ENCODE measurements around the gene MMP17.
A peak's percentile ranks its signal among the peaks of the same experiment; 100 is the strongest.

The MMP17 gene

DNA sequence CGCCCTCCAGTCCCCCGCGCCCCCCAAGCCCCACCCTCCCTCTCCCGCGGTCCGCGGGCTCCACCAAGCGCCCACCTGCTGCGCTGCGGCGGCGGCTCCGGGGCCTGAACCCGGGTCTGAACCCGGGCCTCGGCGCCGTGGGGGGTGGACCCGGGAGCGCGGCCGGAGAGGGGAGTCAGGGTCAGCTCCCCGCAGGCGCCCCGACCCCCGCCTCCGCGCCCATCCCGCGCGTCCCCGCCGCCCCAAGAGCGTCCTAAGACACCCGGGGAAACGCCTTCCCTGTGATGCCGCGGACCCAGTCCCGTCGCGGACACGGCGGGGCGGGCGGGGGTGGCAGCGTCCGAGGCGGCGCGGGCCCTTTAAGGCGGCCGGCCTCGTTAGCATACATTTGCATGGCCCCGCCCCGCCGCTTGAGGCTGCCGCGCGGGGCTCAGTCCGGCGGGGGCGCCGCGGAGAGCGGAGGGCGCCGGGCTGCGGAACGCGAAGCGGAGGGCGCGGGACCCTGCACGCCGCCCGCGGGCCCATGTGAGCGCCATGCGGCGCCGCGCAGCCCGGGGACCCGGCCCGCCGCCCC lies at the start of gene MMP17:
TSS of gene MMP17 (plus strand) at position 433 of the 574 bp plus-strand sequence. CDS start at position 535, 102 bp downstream.
- no peaks in the 10 kb centered on the region for H3K36me3 Mint-ChIP-seq (ENCODE audit: low read depth)
- peaks cover 44% of the 10 kb centered on the region for H3K27me3 Mint-ChIP-seq

DNA sequence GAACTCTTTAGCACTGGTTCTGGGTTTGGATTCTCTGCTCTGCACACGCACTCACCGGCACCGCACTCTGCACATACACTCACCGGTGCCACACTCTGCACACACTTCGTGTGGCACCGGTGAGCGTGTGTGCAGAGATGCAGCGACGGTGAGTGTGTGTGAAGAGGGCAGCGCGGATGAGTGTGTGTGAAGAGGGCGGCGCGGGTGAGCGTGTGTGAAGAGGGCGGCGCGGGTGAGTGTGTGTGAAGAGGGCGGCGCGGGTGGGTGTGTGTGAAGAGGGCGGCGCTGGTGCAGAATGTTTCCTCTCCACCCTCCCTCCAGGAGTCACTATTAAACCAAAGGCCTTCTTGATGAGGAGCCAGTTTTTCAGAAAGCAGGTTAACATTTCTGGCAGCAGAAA lies 49.2 kb upstream of the MMP17 start:
- DNase-seq (no peak), ATAC-seq (no peak)
- Mint-ChIP-seq H3K27me3 (no peaks in the 10 kb centered on the region), H3K9me3 (no peaks in the 10 kb centered on the region), H3K4me3 (no peak overlapping the region), H3K4me1 (peaks cover 22% of the 10 kb centered on the region), H3K36me3 (ENCODE audit: low read depth) (peaks cover 41% of the 10 kb centered on the region), H3K27ac (no peak overlapping the region)

More for the DNA sequence above, at the start of gene MMP17:
- Mint-ChIP-seq H3K27ac (no peak within 1 kb of the TSS), H3K9me3 (no peaks in the 10 kb centered on the region), H3K4me3 (peak within 1 kb of the TSS; percentile 61), H3K4me1 (peaks cover 14% of the 10 kb centered on the region)
- ATAC-seq (peak; percentile 48), DNase-seq (peak; percentile 56)

DNA sequence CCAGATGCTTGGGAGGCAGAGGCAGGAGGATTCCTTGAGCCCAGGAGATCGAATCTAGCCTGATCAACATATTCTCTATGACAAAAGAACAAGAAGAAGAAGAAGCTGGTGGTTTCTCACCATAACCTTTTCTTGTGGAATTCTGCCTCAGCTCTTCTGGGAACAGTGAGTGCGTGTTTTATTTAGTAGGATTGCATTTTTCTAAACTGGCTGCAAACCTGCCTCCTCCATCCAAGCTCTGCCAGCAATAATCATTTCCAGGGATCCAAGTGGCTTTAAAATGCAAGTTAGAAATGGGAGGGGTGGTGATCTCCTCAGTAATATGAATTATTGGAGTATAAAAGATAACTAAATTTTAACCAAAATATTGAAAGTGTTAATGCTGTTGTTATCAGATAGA lies 46.1 kb upstream of the MMP17 start:
- no peaks in the 10 kb centered on the region for H3K9me3 Mint-ChIP-seq
- ATAC-seq (no peak), DNase-seq (no peak)
- H3K27ac Mint-ChIP-seq, result no peak overlapping the region
- peaks cover 35% of the 10 kb centered on the region for H3K36me3 Mint-ChIP-seq (ENCODE audit: low read depth)
- no peaks in the 10 kb centered on the region for H3K27me3 Mint-ChIP-seq
- H3K4me3 Mint-ChIP-seq, result no peak overlapping the region
- peaks cover 10% of the 10 kb centered on the region for H3K4me1 Mint-ChIP-seq

DNA sequence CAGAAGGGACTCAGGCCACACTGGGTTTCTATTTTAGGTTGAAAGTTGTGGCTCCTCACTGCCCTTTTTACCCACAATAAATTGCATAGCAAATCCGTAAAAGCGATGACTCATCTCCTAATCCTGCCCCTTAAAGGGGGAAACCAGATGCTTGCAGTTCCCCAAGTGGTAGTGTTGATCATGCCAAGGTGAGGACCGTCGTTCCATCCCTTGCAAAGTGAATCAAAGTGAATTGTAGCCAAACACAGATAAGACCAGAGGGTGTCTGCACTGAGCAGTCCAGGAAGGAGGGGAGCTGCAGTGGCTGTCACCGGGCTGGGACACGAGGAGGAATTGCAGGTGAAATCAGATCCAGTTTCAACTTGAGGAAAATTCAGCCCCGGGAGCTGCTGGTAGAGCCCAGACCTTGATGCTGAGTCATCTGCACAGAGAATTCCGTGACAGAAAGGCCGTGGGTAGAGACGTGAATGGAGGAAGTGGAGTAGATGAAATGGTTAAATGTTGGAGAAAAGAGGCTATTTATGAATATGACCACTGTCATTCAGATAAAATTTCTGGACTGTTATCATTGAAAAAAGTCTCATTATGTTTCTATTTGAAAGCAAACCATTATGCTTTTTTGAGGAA lies 44.2 kb upstream of the MMP17 start:
- H3K27ac Mint-ChIP-seq, result peak overlapping the region; percentile 20
- no peak overlapping the region for H3K4me3 Mint-ChIP-seq
- H3K4me1 Mint-ChIP-seq, result peaks cover 10% of the 10 kb centered on the region
- ATAC-seq (peak; percentile 15), DNase-seq (no peak)
- H3K36me3 Mint-ChIP-seq (ENCODE audit: low read depth), result peaks cover 32% of the 10 kb centered on the region
- no peaks in the 10 kb centered on the region for H3K27me3 Mint-ChIP-seq
- H3K9me3 Mint-ChIP-seq, result no peaks in the 10 kb centered on the region

DNA sequence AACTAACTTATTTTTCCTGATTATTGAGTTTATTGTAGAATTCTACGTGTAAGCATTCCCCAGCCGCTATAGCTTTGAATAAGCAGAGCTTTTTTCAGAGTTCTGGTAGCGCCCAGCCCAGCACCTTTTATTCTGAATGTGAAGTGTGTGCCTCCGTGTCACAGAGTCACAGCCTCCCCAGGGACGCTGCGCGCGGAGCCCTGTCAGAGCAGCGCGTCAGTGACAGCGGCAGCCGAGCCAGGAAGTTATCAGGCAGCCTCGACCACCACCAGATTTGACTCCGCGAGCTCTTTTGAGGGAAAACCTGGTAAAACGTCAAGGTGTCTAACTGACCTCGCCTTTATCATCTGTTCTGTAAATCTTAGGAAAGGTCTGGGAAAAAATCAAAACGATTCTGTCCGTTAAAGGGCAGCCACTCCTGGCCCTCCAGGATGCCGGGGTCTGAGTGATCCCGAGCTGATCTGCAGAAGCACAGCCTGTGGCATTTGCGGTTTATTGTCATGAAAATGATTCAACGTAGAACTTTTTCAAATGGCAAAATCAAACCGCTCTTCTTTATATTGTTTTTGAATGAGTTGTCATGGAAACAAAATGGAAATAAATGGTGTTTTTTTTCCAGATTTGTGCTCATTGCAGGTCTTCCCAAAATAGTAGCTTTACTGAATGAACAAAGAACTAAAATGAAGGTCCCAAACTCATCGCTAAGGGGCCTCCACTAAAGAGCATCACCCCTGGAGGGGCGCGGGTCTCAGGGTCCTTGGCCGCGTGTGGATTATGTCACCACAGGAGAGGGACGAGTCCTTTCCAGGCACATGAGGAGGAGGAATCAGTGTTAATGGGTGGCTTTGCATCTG lies 43.1 kb upstream of the MMP17 start:
- no peak overlapping the region for H3K27ac Mint-ChIP-seq
- H3K4me3 Mint-ChIP-seq, result no peak overlapping the region

DNA sequence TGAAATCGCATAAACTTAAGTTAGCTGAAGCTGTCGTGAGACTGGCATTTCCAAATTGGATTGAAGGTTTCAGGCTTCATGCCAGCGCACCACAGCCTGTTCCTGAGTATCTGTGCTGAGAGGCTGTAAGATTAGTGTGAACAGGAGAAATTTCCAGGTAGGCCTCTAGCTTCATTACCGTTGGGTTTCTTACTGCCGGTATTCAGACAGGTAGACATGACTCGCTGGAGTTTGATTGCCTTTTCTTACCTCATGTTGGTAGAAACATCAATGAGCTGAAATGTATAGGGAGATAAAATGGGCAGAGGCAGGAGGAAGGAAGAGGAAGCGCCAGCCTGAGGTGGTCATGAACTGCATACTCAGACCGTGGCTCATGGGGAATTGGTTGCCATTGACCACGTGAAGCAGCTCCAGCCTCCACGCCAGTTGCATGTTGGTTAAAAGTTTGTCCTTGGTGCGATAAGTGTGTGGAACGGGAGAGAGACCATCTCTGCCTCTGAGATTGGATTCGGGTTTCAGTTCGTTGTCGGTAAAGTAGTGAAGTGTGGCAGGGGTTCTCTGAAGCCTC lies 42.3 kb upstream of the MMP17 start:
- H3K36me3 Mint-ChIP-seq (ENCODE audit: low read depth), result peaks cover 37% of the 10 kb centered on the region
- no peaks in the 10 kb centered on the region for H3K27me3 Mint-ChIP-seq
- peaks cover 10% of the 10 kb centered on the region for H3K4me1 Mint-ChIP-seq
- H3K27ac Mint-ChIP-seq, result peak overlapping the region; percentile 33
- DNase-seq (no peak), ATAC-seq (no peak)
- H3K9me3 Mint-ChIP-seq, result no peaks in the 10 kb centered on the region
- H3K4me3 Mint-ChIP-seq, result no peak overlapping the region

More for the DNA sequence above, 43.1 kb upstream of the MMP17 start:
- no peaks in the 10 kb centered on the region for H3K9me3 Mint-ChIP-seq
- ATAC-seq (no peak), DNase-seq (no peak)
- peaks cover 10% of the 10 kb centered on the region for H3K4me1 Mint-ChIP-seq
- no peaks in the 10 kb centered on the region for H3K27me3 Mint-ChIP-seq
- peaks cover 36% of the 10 kb centered on the region for H3K36me3 Mint-ChIP-seq (ENCODE audit: low read depth)

DNA sequence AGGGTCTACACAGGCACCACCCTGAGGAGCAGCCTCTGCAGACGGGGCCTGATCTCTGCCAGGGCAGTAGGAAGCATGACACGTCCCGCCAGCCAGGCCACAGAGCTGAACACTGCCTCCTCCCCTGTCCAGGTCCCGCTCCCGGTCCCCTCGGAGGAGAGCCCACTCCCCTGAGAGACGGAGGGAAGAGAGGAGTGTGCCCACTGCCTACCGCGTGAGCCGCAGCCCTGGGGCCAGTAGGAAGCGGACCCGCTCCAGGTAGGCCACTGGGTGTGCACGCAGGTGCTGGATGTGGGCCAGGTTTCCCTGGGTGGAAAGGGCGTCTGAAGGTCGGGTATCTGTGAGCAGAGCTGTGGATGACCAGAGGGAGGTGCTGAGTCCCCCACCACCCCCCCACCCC lies 41.9 kb upstream of the MMP17 start:
- H3K4me3 Mint-ChIP-seq, result no peak overlapping the region
- DNase-seq, result no peak
- ATAC-seq, result no peak
- H3K9me3 Mint-ChIP-seq, result no peaks in the 10 kb centered on the region
- H3K36me3 Mint-ChIP-seq (ENCODE audit: low read depth), result peaks cover 40% of the 10 kb centered on the region
- peaks cover 10% of the 10 kb centered on the region for H3K4me1 Mint-ChIP-seq
- H3K27ac Mint-ChIP-seq, result no peak overlapping the region
- H3K27me3 Mint-ChIP-seq, result no peaks in the 10 kb centered on the region

DNA sequence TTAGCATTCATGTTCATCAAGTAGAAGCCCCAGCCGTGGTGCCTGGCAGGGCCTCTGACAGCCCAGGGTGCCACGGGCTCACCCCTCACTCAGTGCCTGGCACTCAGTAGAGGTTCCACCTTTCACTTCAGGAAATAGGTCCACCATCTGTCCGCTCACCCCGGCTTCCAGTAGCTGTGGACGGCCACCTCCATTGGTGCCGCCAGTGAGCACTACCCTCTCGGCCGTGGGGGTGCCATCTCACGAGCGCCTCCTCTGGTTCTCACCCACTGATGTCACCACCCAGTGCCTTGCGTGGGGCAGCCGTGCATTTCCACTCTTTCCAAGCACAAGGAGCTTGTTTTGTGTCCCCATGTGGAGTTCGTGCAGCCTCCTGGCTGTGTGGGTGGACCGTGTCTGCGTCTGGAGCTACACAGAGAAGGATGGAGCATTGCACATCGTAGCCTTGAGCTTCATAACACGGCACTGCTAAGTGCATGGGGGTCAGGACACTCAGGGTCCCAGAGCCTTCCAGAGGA lies 41.0 kb upstream of the MMP17 start:
- no peak overlapping the region for H3K27ac Mint-ChIP-seq
- H3K9me3 Mint-ChIP-seq, result no peaks in the 10 kb centered on the region
- H3K4me1 Mint-ChIP-seq, result peaks cover 10% of the 10 kb centered on the region
- H3K27me3 Mint-ChIP-seq, result no peaks in the 10 kb centered on the region
- ATAC-seq, result no peak
- H3K4me3 Mint-ChIP-seq, result no peak overlapping the region
- H3K36me3 Mint-ChIP-seq (ENCODE audit: low read depth), result peaks cover 39% of the 10 kb centered on the region
- no peak for DNase-seq

DNA sequence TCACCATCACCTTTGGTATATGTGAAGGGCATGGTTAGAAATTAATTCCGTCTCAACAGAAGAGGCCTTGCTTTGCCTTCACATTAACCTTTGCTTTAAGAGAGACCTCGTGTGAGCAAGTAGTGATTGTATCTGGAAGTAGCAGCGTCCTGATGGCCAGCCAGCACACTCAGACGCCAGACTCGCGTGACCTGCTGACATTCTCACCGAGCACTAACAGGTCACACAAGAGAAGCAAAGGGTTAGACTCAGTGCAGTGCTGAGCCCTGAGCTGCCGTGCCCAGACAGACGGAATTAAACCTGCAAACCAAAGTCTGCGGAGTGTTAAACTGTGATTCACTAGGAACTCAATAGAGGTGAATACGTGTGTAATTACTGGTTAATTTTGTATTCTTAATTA lies 40.1 kb upstream of the MMP17 start:
- Mint-ChIP-seq H3K4me1 (peaks cover 10% of the 10 kb centered on the region), H3K4me3 (no peak overlapping the region), H3K36me3 (ENCODE audit: low read depth) (peaks cover 39% of the 10 kb centered on the region), H3K9me3 (no peaks in the 10 kb centered on the region), H3K27ac (no peak overlapping the region), H3K27me3 (no peaks in the 10 kb centered on the region)
- ATAC-seq, result no peak
- no peak for DNase-seq

DNA sequence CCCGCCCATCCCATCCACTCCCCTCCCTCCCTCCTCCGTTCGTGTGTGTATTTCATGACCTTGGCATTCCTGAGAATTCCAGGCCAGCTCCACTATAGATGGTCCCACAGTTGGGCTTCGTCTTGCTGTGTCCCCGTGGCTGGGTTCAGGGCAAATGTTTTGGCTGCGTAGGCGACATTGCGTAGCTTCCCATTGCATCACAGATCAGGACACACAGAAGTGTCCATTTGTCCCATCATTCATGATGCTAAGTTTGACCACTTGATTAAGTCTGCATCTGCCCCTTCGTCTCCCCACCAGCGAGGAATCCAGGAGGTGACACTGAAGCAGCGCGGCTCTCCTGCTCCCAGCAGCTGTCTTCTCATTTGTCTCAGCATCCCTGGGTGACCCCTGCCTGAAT lies 38.6 kb upstream of the MMP17 start:
- Mint-ChIP-seq H3K4me3 (no peak overlapping the region), H3K36me3 (ENCODE audit: low read depth) (peaks cover 48% of the 10 kb centered on the region)

DNA sequence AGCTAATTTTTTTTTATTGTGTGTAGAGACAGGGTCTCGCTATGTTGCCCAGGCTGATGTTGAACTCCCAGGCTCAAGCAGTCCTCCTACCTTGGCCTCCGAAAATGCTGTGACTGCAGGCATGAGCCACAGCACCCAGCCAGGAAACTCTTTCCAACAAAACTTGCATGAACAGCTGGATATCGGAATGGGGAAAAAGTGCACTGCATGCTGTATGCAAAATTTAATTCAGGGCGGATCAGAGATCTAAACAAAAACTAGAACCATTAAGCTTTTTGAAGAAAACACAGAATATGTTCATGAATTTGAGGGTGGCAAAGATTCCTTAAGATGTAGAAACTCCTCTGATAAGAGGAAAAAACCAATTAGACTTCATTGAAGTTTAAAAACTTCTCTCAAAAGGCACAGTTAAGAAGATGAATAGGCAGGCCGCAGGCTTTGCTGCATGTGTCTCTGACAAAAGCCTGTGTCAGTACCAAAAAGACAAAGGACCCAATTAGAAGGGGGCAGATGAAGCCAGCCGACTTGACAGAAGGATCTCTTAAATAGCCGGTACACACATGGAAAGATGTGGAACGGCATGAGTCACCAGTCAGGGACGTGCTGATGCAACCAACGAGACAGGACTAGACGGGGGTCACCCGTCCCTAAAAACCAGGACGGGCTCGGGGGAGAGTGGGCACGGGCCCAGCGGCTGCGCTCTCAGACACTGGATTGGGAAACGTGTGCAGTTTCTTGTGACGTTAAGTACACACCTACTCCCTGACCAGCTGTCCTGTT lies 34.8 kb upstream of the MMP17 start:
- Mint-ChIP-seq H3K9me3 (no peaks in the 10 kb centered on the region), H3K4me1 (peaks cover 3% of the 10 kb centered on the region), H3K36me3 (ENCODE audit: low read depth) (peaks cover 44% of the 10 kb centered on the region), H3K27me3 (no peaks in the 10 kb centered on the region), H3K27ac (no peak overlapping the region), H3K4me3 (no peak overlapping the region)
- ATAC-seq (no peak), DNase-seq (no peak)

More for the DNA sequence above, 38.6 kb upstream of the MMP17 start:
- DNase-seq (no peak), ATAC-seq (no peak)
- Mint-ChIP-seq H3K27ac (no peak overlapping the region), H3K27me3 (no peaks in the 10 kb centered on the region), H3K4me1 (peaks cover 2% of the 10 kb centered on the region), H3K9me3 (no peaks in the 10 kb centered on the region)

DNA sequence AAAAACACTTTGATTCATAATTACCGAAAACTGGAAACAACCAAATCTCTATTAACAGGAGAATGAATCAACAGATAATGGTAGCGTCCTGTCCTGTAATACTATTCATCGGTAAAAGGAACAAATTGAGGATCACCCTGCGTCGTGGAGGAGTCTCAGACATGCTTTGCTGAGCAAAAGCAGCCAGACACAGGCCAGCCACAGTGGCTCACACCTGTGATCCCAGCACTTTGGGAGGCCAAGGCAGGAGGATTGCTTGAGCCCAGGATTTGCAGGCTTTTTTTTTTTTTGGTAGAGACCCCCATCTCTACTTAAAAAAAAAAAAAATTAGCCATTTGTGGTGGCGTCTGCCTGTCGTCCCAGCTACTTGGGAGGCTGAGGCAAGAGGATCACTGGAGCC lies 34.1 kb upstream of the MMP17 start:
- H3K4me1 Mint-ChIP-seq, result peaks cover 3% of the 10 kb centered on the region
- peaks cover 47% of the 10 kb centered on the region for H3K36me3 Mint-ChIP-seq (ENCODE audit: low read depth)
- ATAC-seq (no peak), DNase-seq (no peak)
- H3K9me3 Mint-ChIP-seq, result no peaks in the 10 kb centered on the region
- H3K27ac Mint-ChIP-seq, result no peak overlapping the region
- H3K4me3 Mint-ChIP-seq, result no peak overlapping the region
- H3K27me3 Mint-ChIP-seq, result no peaks in the 10 kb centered on the region

DNA sequence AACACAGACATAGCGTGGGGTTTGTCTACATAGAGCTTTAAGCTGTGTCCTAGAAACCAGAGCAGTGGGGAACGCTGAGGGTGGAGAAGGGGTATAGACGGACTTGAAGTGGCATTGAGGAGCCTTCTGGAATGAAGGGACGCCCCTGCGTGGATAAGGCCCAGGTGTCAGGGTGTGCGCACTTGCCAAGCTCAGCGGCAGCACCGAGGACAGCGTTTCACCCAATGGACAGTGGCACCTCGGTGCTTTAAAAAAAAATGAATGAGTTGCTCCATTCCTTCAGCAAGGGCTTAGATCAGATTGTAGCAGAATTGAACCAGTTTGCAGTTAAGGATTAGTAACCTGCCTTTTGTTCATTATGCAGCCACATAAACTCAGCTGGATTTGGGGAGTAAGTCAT lies 33.6 kb upstream of the MMP17 start:
- H3K4me3 Mint-ChIP-seq, result no peak overlapping the region
- H3K9me3 Mint-ChIP-seq, result no peaks in the 10 kb centered on the region
- H3K27ac Mint-ChIP-seq, result no peak overlapping the region
- H3K36me3 Mint-ChIP-seq (ENCODE audit: low read depth), result peaks cover 48% of the 10 kb centered on the region
- H3K27me3 Mint-ChIP-seq, result no peaks in the 10 kb centered on the region
- DNase-seq (no peak), ATAC-seq (no peak)
- H3K4me1 Mint-ChIP-seq, result peaks cover 3% of the 10 kb centered on the region

DNA sequence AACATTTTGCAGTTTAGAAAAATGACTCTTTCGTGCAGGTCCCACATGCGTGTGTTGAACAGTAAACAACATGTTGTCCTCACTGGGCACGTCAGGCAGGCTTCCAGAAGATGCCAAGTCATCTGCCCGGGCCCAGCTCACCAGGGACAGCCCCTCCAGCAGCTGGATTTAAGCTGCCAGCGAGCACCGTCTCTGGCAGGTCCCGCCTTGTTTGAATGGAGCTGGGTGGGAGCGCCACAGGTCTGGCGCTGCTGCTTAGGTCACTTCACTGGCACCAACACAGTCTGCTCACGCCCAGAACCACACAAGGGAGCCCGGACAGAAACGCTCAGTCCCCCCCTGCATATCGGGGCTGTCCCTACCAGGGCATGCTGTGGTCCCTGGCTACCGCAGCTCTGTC lies 33.1 kb upstream of the MMP17 start:
- no peak for ATAC-seq
- no peaks in the 10 kb centered on the region for H3K9me3 Mint-ChIP-seq

More for the DNA sequence above, 33.1 kb upstream of the MMP17 start:
- H3K4me3 Mint-ChIP-seq, result no peak overlapping the region
- H3K36me3 Mint-ChIP-seq (ENCODE audit: low read depth), result peaks cover 48% of the 10 kb centered on the region
- DNase-seq, result no peak
- no peak overlapping the region for H3K27ac Mint-ChIP-seq
- H3K27me3 Mint-ChIP-seq, result no peaks in the 10 kb centered on the region
- H3K4me1 Mint-ChIP-seq, result peaks cover 3% of the 10 kb centered on the region
